ENCODE data around the gene UTS2.

The UTS2 gene, protein sequence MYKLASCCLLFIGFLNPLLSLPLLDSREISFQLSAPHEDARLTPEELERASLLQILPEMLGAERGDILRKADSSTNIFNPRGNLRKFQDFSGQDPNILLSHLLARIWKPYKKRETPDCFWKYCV

DNA sequence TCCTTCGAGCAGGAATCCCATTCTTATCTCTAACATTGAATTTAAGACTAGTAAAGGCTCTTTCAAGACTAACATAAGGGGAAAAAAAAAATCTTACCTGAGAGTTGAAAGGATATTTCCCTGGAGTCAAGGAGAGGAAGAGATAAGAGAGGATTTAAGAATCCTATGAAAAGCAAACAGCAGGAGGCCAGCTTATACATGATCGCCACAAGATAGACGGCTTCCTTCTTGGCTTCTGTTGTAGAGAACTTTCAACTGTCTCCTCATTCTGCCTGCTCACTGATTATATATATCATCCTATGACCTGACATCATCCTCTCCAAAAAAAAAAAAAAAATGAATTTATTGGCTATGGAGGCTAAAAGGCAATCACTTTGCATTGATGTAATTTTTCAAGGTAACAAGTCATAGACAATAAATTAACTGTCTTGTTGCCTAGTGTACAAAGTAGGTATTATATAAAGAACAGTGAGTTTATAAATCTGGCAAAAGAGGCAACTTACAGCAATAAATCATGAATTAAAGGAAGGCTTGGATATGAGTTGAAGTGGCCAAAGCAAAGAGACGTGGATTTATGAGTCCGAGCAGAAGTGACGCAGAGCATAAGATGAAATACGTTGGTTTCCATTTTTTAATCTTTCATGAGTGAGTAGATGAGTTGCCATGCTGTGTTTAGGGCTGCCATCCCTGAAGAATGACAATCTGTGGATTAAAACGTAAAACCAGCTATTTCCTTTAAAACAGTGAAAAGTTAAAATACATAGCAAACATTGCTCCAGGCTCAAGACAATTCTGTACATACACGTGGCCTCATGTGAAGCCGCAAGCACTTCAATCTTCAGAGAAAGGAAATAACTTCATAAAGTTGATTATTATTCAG lies at the start of gene UTS2:
Gene UTS2 (minus strand): TSS at position 262 of the 880 bp plus-strand sequence. CDS start 62 bp downstream, at position 200.
- Mint-ChIP-seq H3K27me3 (ENCODE audit: low read depth) (peaks cover 13% of the 10 kb centered on the region), H3K4me3 (no peak within 1 kb of the TSS), H3K9me3 (no peaks in the 10 kb centered on the region), H3K27ac (no peak within 1 kb of the TSS), H3K4me1 (ENCODE audit: low read depth) (peaks cover 3% of the 10 kb centered on the region), H3K36me3 (ENCODE audit: low read depth) (no peaks in the 10 kb centered on the region)

GRCh38 chr1:7899741-7900140 lies 46.9 kb upstream of the UTS2 start:
- no peak overlapping the region for H3K4me3 Mint-ChIP-seq
- no peaks in the 10 kb centered on the region for H3K9me3 Mint-ChIP-seq
- peaks cover 9% of the 10 kb centered on the region for H3K4me1 Mint-ChIP-seq (ENCODE audit: low read depth)
- H3K36me3 Mint-ChIP-seq (ENCODE audit: low read depth), result no peaks in the 10 kb centered on the region
- H3K27me3 Mint-ChIP-seq (ENCODE audit: low read depth), result peaks cover 8% of the 10 kb centered on the region
- H3K27ac Mint-ChIP-seq, result no peak overlapping the region

GRCh38 chr1:7898962-7899361 lies 46.1 kb upstream of the UTS2 start:
- H3K36me3 Mint-ChIP-seq (ENCODE audit: low read depth), result no peaks in the 10 kb centered on the region
- no peak overlapping the region for H3K27ac Mint-ChIP-seq
- H3K4me3 Mint-ChIP-seq, result no peak overlapping the region
- H3K27me3 Mint-ChIP-seq (ENCODE audit: low read depth), result peaks cover 8% of the 10 kb centered on the region
- H3K4me1 Mint-ChIP-seq (ENCODE audit: low read depth), result peaks cover 9% of the 10 kb centered on the region
- no peaks in the 10 kb centered on the region for H3K9me3 Mint-ChIP-seq

DNA sequence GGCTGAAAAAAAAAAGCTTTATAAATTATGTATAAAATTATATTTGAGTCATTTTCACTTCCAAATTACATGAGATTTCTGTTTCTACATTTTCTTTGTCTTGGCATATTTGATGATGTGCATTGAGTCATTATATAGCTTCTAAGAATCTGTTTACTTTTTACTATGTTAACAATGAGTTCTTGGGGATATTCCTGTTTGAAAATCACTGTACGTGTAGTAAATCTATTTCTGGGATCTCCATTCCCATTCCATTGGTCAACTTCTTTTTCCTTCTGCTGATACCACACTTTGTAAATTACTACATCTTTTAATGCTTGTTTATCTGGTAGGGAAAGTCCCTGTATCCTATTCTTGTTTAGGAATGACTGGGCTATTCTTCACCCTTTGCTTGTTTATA lies 44.1 kb upstream of the UTS2 start:
- Mint-ChIP-seq H3K4me3 (no peak overlapping the region), H3K36me3 (ENCODE audit: low read depth) (no peaks in the 10 kb centered on the region), H3K27me3 (ENCODE audit: low read depth) (peaks cover under 1% of the 10 kb centered on the region), H3K27ac (no peak overlapping the region), H3K9me3 (no peaks in the 10 kb centered on the region), H3K4me1 (ENCODE audit: low read depth) (peaks cover 6% of the 10 kb centered on the region)

DNA sequence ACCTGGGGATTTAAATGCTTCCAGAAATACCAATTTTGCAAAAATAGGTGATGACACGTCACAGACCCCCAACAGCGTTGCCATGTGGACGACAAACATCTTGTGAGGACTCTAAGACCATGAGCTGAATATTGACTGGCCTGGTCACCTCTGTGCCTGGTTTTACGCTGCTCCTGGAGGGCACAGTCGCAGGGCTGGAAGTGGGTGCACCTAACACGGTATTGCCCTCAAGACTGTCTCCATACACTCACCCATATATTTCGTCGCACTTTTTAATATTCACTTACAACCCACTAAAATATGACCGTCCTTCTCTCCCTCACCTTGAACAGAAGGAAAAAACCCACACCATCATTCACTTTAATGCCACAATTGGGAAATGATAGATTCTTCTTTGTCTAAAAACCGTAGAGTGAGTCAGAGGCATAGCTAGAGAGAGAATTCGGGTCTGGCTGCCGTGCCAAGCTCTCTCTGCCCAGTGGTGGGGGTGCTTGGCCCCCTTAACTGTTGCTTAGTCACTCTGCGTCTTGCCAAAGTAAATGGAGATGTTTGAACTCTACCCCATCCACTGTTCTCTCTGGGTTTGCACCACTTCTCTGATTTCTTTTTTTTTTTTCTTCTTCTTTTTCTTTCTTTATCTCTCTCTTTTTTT lies 40.8 kb upstream of the UTS2 start:
- peaks cover 3% of the 10 kb centered on the region for H3K9me3 Mint-ChIP-seq
- H3K4me1 Mint-ChIP-seq (ENCODE audit: low read depth), result no peaks in the 10 kb centered on the region
- peaks cover 5% of the 10 kb centered on the region for H3K27me3 Mint-ChIP-seq (ENCODE audit: low read depth)
- no peak overlapping the region for H3K27ac Mint-ChIP-seq
- H3K4me3 Mint-ChIP-seq, result no peak overlapping the region
- no peaks in the 10 kb centered on the region for H3K36me3 Mint-ChIP-seq (ENCODE audit: low read depth)

- no peak overlapping the region for H3K4me3 Mint-ChIP-seq
- no peaks in the 10 kb centered on the region for H3K4me1 Mint-ChIP-seq (ENCODE audit: low read depth)
These were observed 38.9 kb upstream of the UTS2 start for GRCh38 chr1:7891804-7892203.

DNA sequence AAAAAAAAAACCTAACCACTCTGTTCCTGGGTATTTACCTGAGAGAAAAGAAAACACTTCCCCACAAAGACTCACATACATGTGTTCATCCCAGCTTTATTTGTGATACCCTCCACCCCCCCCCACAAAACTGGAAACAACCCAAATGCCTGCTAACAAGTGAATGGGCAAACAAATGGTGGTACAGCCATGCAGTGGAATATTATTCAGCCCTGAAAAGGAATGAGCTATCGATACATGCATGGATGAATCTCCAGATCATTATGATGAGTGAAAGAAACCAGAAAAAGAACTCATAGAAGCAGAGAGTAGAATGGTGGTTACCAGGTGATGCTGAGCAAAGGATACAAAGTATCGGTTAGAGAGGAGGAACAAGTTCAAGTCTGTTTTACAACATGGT lies 38.0 kb upstream of the UTS2 start:
- H3K9me3 Mint-ChIP-seq, result peaks cover 3% of the 10 kb centered on the region
- no peaks in the 10 kb centered on the region for H3K4me1 Mint-ChIP-seq (ENCODE audit: low read depth)
- H3K27me3 Mint-ChIP-seq (ENCODE audit: low read depth), result peaks cover 11% of the 10 kb centered on the region
- no peak overlapping the region for H3K27ac Mint-ChIP-seq
- H3K36me3 Mint-ChIP-seq (ENCODE audit: low read depth), result no peaks in the 10 kb centered on the region
- no peak overlapping the region for H3K4me3 Mint-ChIP-seq

More at GRCh38 chr1:7891804-7892203, 38.9 kb upstream of the UTS2 start:
- H3K36me3 Mint-ChIP-seq (ENCODE audit: low read depth), result no peaks in the 10 kb centered on the region
- H3K27ac Mint-ChIP-seq, result no peak overlapping the region
- peaks cover 11% of the 10 kb centered on the region for H3K27me3 Mint-ChIP-seq (ENCODE audit: low read depth)
- peaks cover 3% of the 10 kb centered on the region for H3K9me3 Mint-ChIP-seq

DNA sequence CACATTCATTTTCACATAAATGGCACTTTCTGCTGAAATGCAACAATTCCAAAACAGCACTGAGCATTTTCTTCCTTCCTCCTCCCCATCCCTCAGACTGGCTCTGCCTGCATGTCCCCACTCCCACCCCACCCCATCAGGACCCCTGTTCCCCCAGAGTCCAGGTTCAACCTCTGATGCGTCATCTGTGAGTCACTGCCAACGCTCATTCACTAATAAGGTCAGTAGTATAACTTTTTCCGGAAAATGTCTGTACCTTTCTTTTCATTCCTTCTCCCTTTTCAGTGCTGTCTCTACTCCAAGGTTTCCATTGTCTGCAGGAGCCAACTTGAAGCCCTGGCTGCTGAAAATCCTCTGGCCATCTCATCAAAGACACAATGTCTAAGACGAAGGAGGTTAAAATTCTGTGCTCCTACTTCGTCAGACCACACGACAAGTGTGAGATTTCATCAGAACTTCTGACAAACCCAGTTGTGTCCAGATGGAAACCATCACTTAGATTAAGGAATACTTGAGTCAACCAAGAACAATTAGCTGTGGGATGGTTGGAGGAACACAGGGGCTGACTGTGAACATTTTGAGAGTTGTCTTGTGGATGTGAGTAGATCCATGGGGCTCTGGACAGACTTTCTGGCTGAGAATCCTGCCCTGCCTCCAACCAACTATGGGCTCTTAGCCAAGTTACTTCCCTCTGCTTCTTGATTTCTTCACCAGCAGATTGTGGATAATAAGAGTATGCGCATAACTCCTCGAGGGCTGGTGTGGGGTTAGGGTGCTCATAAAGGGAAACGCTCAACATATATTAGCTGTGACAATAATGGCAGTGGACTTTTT lies 35.6 kb upstream of the UTS2 start:
- Mint-ChIP-seq H3K4me1 (ENCODE audit: low read depth) (no peaks in the 10 kb centered on the region), H3K27me3 (ENCODE audit: low read depth) (peaks cover 19% of the 10 kb centered on the region), H3K27ac (no peak overlapping the region), H3K9me3 (peaks cover 3% of the 10 kb centered on the region), H3K4me3 (no peak overlapping the region), H3K36me3 (ENCODE audit: low read depth) (no peaks in the 10 kb centered on the region)

GRCh38 chr1:7886405-7886745 lies 33.5 kb upstream of the UTS2 start:
- no peak overlapping the region for H3K27ac Mint-ChIP-seq
- no peaks in the 10 kb centered on the region for H3K4me1 Mint-ChIP-seq (ENCODE audit: low read depth)
- peaks cover 3% of the 10 kb centered on the region for H3K9me3 Mint-ChIP-seq
- no peaks in the 10 kb centered on the region for H3K36me3 Mint-ChIP-seq (ENCODE audit: low read depth)
- no peak overlapping the region for H3K4me3 Mint-ChIP-seq
- peaks cover 19% of the 10 kb centered on the region for H3K27me3 Mint-ChIP-seq (ENCODE audit: low read depth)

GRCh38 chr1:7885513-7886404 lies 32.9 kb upstream of the UTS2 start:
- H3K27me3 Mint-ChIP-seq (ENCODE audit: low read depth), result peaks cover 19% of the 10 kb centered on the region
- no peak overlapping the region for H3K4me3 Mint-ChIP-seq
- no peaks in the 10 kb centered on the region for H3K4me1 Mint-ChIP-seq (ENCODE audit: low read depth)
- no peak overlapping the region for H3K27ac Mint-ChIP-seq
- H3K36me3 Mint-ChIP-seq (ENCODE audit: low read depth), result no peaks in the 10 kb centered on the region
- H3K9me3 Mint-ChIP-seq, result no peaks in the 10 kb centered on the region

DNA sequence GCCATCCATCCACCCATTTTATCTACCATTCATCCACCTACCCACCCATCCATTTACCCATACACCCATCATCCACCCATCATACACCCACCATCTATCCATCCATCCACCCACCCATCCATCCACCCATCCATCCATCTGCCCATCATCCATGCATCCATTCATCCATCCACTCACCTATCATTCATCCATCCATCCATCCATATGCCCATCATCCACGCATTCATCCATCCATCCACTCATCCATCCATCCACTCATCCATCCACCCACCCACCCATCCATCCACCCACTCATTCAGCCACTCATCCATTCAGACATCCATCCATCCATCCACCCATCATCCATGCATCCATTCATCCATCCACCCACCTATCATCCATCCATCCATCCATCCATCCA lies 31.9 kb upstream of the UTS2 start:
- no peak overlapping the region for H3K27ac Mint-ChIP-seq
- peaks cover 14% of the 10 kb centered on the region for H3K27me3 Mint-ChIP-seq (ENCODE audit: low read depth)
- H3K4me1 Mint-ChIP-seq (ENCODE audit: low read depth), result no peaks in the 10 kb centered on the region
- H3K4me3 Mint-ChIP-seq, result no peak overlapping the region
- H3K9me3 Mint-ChIP-seq, result no peaks in the 10 kb centered on the region
- H3K36me3 Mint-ChIP-seq (ENCODE audit: low read depth), result no peaks in the 10 kb centered on the region

- no peak overlapping the region for H3K4me3 Mint-ChIP-seq
- peaks cover 3% of the 10 kb centered on the region for H3K4me1 Mint-ChIP-seq (ENCODE audit: low read depth)
- H3K36me3 Mint-ChIP-seq (ENCODE audit: low read depth), result peaks cover 5% of the 10 kb centered on the region
- peaks cover 14% of the 10 kb centered on the region for H3K9me3 Mint-ChIP-seq
- no peaks in the 10 kb centered on the region for H3K27me3 Mint-ChIP-seq (ENCODE audit: low read depth)
- no peak overlapping the region for H3K27ac Mint-ChIP-seq
These were observed 26.4 kb upstream of the UTS2 start for GRCh38 chr1:7879228-7879627.

DNA sequence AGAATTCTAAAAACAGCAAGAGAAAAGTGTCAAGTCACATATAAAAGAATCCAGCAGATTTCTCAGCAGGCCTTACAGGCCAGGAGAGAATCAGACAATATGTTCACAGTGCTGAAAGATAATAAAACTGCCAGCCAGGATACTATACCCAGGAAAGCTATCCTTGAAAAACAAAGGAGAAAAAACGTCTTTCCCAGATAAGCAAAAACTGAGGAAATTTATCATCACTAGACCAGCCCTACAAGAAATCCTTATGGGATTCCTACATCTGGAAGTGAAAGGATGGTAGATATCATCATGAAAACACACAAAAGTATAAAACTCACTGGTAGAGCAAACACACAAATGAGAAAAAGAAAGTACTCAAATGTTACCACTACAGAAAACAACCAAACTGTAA lies 25.2 kb upstream of the UTS2 start:
- Mint-ChIP-seq H3K36me3 (ENCODE audit: low read depth) (peaks cover 5% of the 10 kb centered on the region), H3K9me3 (peaks cover 14% of the 10 kb centered on the region), H3K27me3 (ENCODE audit: low read depth) (no peaks in the 10 kb centered on the region), H3K4me3 (no peak overlapping the region), H3K27ac (no peak overlapping the region), H3K4me1 (ENCODE audit: low read depth) (peaks cover 3% of the 10 kb centered on the region)
